Trophoblast cell (in vitro differentiated cells and primary cell): Measurements from ENCODE around the gene ERBB2. TPM values are rescaled to one million over a fixed set of nuclear protein-coding genes. Genes with fewer than 3 reads are reported as not detected.

Source experiments
- DNase-seq, 2 donors: peaks; one replicate each; pipeline ENCODE4 v3.0.0-alpha.2; 2016
- H2AFZ ChIP-seq: 2 replicates; pipeline ENCODE4 v1.6.1; 2013; ENCODE audit warnings: low read length, moderate library complexity, mild to moderate bottlenecking; ENCODE audit not compliant: insufficient read depth, poor library complexity
- H2AK5ac ChIP-seq: 2 replicates; pipeline ENCODE4 v1.6.1; 2013; ENCODE audit warnings: mild to moderate bottlenecking, low read length
- H2BK120ac ChIP-seq: 2 replicates; pipeline ENCODE4 v1.6.1; 2013; ENCODE audit warnings: low read length, mild to moderate bottlenecking, moderate library complexity; ENCODE audit not compliant: insufficient read depth, poor library complexity
- H2BK12ac ChIP-seq: 2 replicates; pipeline ENCODE4 v1.6.1; 2013; ENCODE audit warnings: mild to moderate bottlenecking, low read length, moderate library complexity
- H2BK5ac ChIP-seq: 2 replicates; pipeline ENCODE4 v1.6.1; 2013; ENCODE audit warnings: low read length, low read depth, moderate library complexity, mild to moderate bottlenecking; ENCODE audit not compliant: poor library complexity
- H3K14ac ChIP-seq: 2 replicates; pipeline ENCODE4 v1.6.1; 2013; ENCODE audit warnings: mild to moderate bottlenecking, low read length
- H3K18ac ChIP-seq: 2 replicates; pipeline ENCODE4 v1.6.1; 2013; ENCODE audit warnings: mild to moderate bottlenecking, low read length
- H3K23ac ChIP-seq: 2 replicates; pipeline ENCODE4 v1.6.1; 2013; ENCODE audit warnings: low read length
- H3K27ac ChIP-seq: 2 replicates; pipeline ENCODE4 v1.5.1; 2013; ENCODE audit warnings: low read depth, mild to moderate bottlenecking, inconsistent platforms, low read length, moderate library complexity
- H3K27me3 ChIP-seq: 2 replicates; pipeline ENCODE4 v1.6.1; 2013; ENCODE audit warnings: inconsistent platforms, mild to moderate bottlenecking, low read length, moderate library complexity; ENCODE audit not compliant: insufficient read depth
- H3K36me3 ChIP-seq, 2 experiments: 1 replicate in 1 of 2; 2 replicates in 1 of 2; pipeline ENCODE4 v1.6.1; 2013; ENCODE audit warnings: low read length in 2 of 2, mild to moderate bottlenecking in 2 of 2, moderate library complexity in 1 of 2; ENCODE audit not compliant: insufficient read depth in 2 of 2, control insufficient read depth in 1 of 2
- H3K4ac ChIP-seq: 2 replicates; pipeline ENCODE4 v1.6.1; 2013; ENCODE audit warnings: low read depth, mild to moderate bottlenecking, low read length, moderate library complexity
- H3K4me1 ChIP-seq, 2 experiments: 1 replicate in 1 of 2; 2 replicates in 1 of 2; pipeline ENCODE4 v1.6.1; 2013; ENCODE audit warnings: low read length in 2 of 2, mild to moderate bottlenecking in 2 of 2, moderate library complexity in 1 of 2; ENCODE audit not compliant: insufficient read depth in 2 of 2, control insufficient read depth in 1 of 2
- H3K4me2 ChIP-seq: 2 replicates; pipeline ENCODE4 v1.6.1; 2013; ENCODE audit warnings: inconsistent platforms, mild to moderate bottlenecking, low read length, moderate library complexity
- H3K4me3 ChIP-seq: 2 replicates; pipeline ENCODE4 v1.5.1; 2013; ENCODE audit warnings: mild to moderate bottlenecking, low read depth, low read length, inconsistent platforms
- H3K79me1 ChIP-seq: one replicate; pipeline ENCODE4 v1.6.1; 2013; ENCODE audit warnings: low read length
- H3K79me2 ChIP-seq: 2 replicates; pipeline ENCODE4 v1.6.1; 2013; ENCODE audit warnings: low read length, mild to moderate bottlenecking; ENCODE audit not compliant: control insufficient read depth, insufficient read depth, poor library complexity
- H3K9ac ChIP-seq: 2 replicates; pipeline ENCODE4 v1.6.1; 2013; ENCODE audit warnings: mild to moderate bottlenecking, low read length
- H3K9me3 ChIP-seq: 2 replicates; pipeline ENCODE4 v1.6.1; 2013; ENCODE audit warnings: low read depth, mild to moderate bottlenecking, control low read depth, inconsistent platforms, low read length; ENCODE audit not compliant: insufficient read depth
- H4K12ac ChIP-seq: 2 replicates; pipeline ENCODE4 v1.6.1; 2013; ENCODE audit warnings: low read depth, mild to moderate bottlenecking, low read length, moderate library complexity
- H4K8ac ChIP-seq: 2 replicates; pipeline ENCODE4 v1.6.1; 2013; ENCODE audit warnings: low read depth, mild to moderate bottlenecking, low read length, moderate library complexity
- H4K91ac ChIP-seq: one replicate; pipeline ENCODE4 v1.6.1; 2013; ENCODE audit warnings: low read depth, mild to moderate bottlenecking, low read length, moderate library complexity
- WGBS: extraction: QIAGEN DNeasy Blood & Tissue Kit; methylation state at CpG from one replicate; pipeline ENCODE4 v1.1.7; 2013; ENCODE audit warnings: missing lambda C conversion rate; ENCODE audit not compliant: insufficient read length, insufficient coverage; ENCODE audit errors: extremely low coverage; 5-methylcytosine and 5-hydroxymethylcytosine counted together
- polyA plus RNA-seq: library from polyadenylated mRNA; stranded (reverse); fragments of 200-250 nt; gene quantifications from 2 replicates; pipeline ENCODE4 v1.2.3, GENCODE V29; 2013

The ERBB2 gene
- polyA plus RNA-seq, result 30.7 and 30.9 TPM in 2 replicates

GRCh38 chr17:39699818-39700147, at the start of gene ERBB2:
TSS of gene ERBB2 (plus strand) at chr17:39700064. CDS start at chr17:39700239, 175 bp downstream.
- peak within 1 kb of the TSS; percentile 85 for H2AFZ ChIP-seq
- no CpG with 5 or more reads among the region's 20 CpGs for WGBS

GRCh38 chr17:39650121-39650579, 49.7 kb upstream of the ERBB2 start:
- Histone ChIP-seq H2BK12ac (no peak overlapping the region), H3K36me3 (peaks cover 0 to 2% of the 10 kb centered on the region in 2 experiments), H2AK5ac (no peak overlapping the region), H2BK5ac (no peak overlapping the region), H4K91ac (no peak overlapping the region), H3K4ac (no peak overlapping the region), H4K8ac (no peak overlapping the region), H3K4me2 (no peak overlapping the region), H3K18ac (no peak overlapping the region), H3K23ac (no peak overlapping the region), H3K4me1 (peaks cover 4 to 8% of the 10 kb centered on the region in 2 experiments), H3K9me3 (no peaks in the 10 kb centered on the region), H3K27ac (no peak overlapping the region), H4K12ac (no peak overlapping the region), H3K79me2 (no peaks in the 10 kb centered on the region), H2BK120ac (no peak overlapping the region), H3K9ac (no peak overlapping the region), H3K27me3 (no peaks in the 10 kb centered on the region), H3K14ac (no peak overlapping the region), H3K4me3 (no peak overlapping the region), H3K79me1 (no peaks in the 10 kb centered on the region), H2AFZ (no peak overlapping the region)
- WGBS, result no CpG with 5 or more reads among the region's 11 CpGs
- peak in 1 of 2 donors; percentile 25 for DNase-seq

More at GRCh38 chr17:39699818-39700147, at the start of gene ERBB2:
- peaks cover 11% of the 10 kb centered on the region for H3K79me1 ChIP-seq
- no peaks in the 10 kb centered on the region for H3K9me3 ChIP-seq
- H2AK5ac ChIP-seq, result no peak within 1 kb of the TSS
- H4K91ac ChIP-seq, result peak within 1 kb of the TSS; percentile 78
- H3K23ac ChIP-seq, result no peak within 1 kb of the TSS
- H4K12ac ChIP-seq, result peak within 1 kb of the TSS; percentile 76
- H3K4me2 ChIP-seq, result peak within 1 kb of the TSS; percentile 89
- peak; percentile 69 to 75 for DNase-seq
- H3K79me2 ChIP-seq, result peaks cover 5% of the 10 kb centered on the region
- H3K27ac ChIP-seq, result no peak within 1 kb of the TSS
- peak within 1 kb of the TSS; percentile 89 for H3K14ac ChIP-seq
- H3K36me3 ChIP-seq, result no peaks in the 10 kb centered on the region
- peak within 1 kb of the TSS; percentile 93 for H3K18ac ChIP-seq
- peak within 1 kb of the TSS; percentile 82 for H2BK120ac ChIP-seq
- no peak within 1 kb of the TSS for H2BK12ac ChIP-seq
- H3K9ac ChIP-seq, result peak within 1 kb of the TSS; percentile 76
- peak within 1 kb of the TSS; percentile 58 for H2BK5ac ChIP-seq
- H3K4ac ChIP-seq, result peak within 1 kb of the TSS; percentile 88
- peak within 1 kb of the TSS; percentile 83 for H4K8ac ChIP-seq
- H3K4me3 ChIP-seq, result peak within 1 kb of the TSS; percentile 86
- peaks cover 17 to 23% of the 10 kb centered on the region in 2 experiments for H3K4me1 ChIP-seq
- H3K27me3 ChIP-seq, result no peaks in the 10 kb centered on the region

GRCh38 chr17:39651923-39652586, 47.8 kb upstream of the ERBB2 start:
- Histone ChIP-seq H3K4me3 (no peak overlapping the region), H3K4me1 (peaks cover 4 to 8% of the 10 kb centered on the region in 2 experiments)

GRCh38 chr17:39652587-39653315, 47.1 kb upstream of the ERBB2 start:
- Histone ChIP-seq H3K27me3 (no peaks in the 10 kb centered on the region), H3K14ac (no peak overlapping the region), H2AFZ (no peak overlapping the region), H2BK120ac (no peak overlapping the region), H3K23ac (no peak overlapping the region), H3K4me1 (peaks cover 4 to 8% of the 10 kb centered on the region in 2 experiments), H3K79me1 (no peaks in the 10 kb centered on the region), H3K4ac (no peak overlapping the region), H2BK5ac (no peak overlapping the region), H3K79me2 (no peaks in the 10 kb centered on the region), H3K18ac (no peak overlapping the region), H3K36me3 (peaks cover 5 to 9% of the 10 kb centered on the region in 2 experiments), H3K9ac (no peak overlapping the region), H4K91ac (no peak overlapping the region), H4K12ac (no peak overlapping the region), H3K27ac (no peak overlapping the region), H2BK12ac (no peak overlapping the region), H2AK5ac (no peak overlapping the region), H4K8ac (no peak overlapping the region), H3K4me3 (no peak overlapping the region), H3K9me3 (no peaks in the 10 kb centered on the region), H3K4me2 (no peak overlapping the region)
- DNase-seq, result no peak
- no CpG with 5 or more reads among the region's 7 CpGs for WGBS

More at GRCh38 chr17:39651923-39652586, 47.8 kb upstream of the ERBB2 start:
- no peaks in the 10 kb centered on the region for H3K79me2 ChIP-seq
- no peak overlapping the region for H4K8ac ChIP-seq
- no peak overlapping the region for H3K4me2 ChIP-seq
- H3K23ac ChIP-seq, result no peak overlapping the region
- no peak overlapping the region for H2BK12ac ChIP-seq
- no peak overlapping the region for H3K27ac ChIP-seq
- no peaks in the 10 kb centered on the region for H3K9me3 ChIP-seq
- no peak overlapping the region for H2BK120ac ChIP-seq
- H3K36me3 ChIP-seq, result peaks cover 2 to 9% of the 10 kb centered on the region in 2 experiments
- no peak overlapping the region for H3K9ac ChIP-seq
- H3K14ac ChIP-seq, result no peak overlapping the region
- no peak overlapping the region for H2AK5ac ChIP-seq
- DNase-seq, result no peak
- H3K4ac ChIP-seq, result no peak overlapping the region
- no peaks in the 10 kb centered on the region for H3K79me1 ChIP-seq
- H2AFZ ChIP-seq, result no peak overlapping the region
- H3K27me3 ChIP-seq, result no peaks in the 10 kb centered on the region
- H3K18ac ChIP-seq, result no peak overlapping the region
- H4K12ac ChIP-seq, result no peak overlapping the region
- WGBS, result no CpG with 5 or more reads among the region's 8 CpGs
- H4K91ac ChIP-seq, result no peak overlapping the region
- no peak overlapping the region for H2BK5ac ChIP-seq
